ENCODE results near the gene SNPH. TPM values are rescaled to one million over a fixed set of nuclear protein-coding genes. Genes with fewer than 3 reads are reported as not detected.

Gene SNPH
- total RNA-seq, 4 donors from 2014 or later = 1.5 to 2.0 (median 1.7) TPM

GRCh38 chr20:1306316-1307135 lies 40.4 kb downstream of the SNPH start:
- TF ChIP-seq, protein P1, sequence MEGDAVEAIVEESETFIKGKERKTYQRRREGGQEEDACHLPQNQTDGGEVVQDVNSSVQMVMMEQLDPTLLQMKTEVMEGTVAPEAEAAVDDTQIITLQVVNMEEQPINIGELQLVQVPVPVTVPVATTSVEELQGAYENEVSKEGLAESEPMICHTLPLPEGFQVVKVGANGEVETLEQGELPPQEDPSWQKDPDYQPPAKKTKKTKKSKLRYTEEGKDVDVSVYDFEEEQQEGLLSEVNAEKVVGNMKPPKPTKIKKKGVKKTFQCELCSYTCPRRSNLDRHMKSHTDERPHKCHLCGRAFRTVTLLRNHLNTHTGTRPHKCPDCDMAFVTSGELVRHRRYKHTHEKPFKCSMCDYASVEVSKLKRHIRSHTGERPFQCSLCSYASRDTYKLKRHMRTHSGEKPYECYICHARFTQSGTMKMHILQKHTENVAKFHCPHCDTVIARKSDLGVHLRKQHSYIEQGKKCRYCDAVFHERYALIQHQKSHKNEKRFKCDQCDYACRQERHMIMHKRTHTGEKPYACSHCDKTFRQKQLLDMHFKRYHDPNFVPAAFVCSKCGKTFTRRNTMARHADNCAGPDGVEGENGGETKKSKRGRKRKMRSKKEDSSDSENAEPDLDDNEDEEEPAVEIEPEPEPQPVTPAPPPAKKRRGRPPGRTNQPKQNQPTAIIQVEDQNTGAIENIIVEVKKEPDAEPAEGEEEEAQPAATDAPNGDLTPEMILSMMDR (IDR thresholded peaks at IDR 0.05; ENCODE audit: low read depth) = no peak

- TF ChIP-seq, protein P1 (IDR thresholded peaks at IDR 0.05; ENCODE audit: low read depth) = no peak
These were observed 41.1 kb downstream of the SNPH start for GRCh38 chr20:1307171-1307570.

- TF ChIP-seq, protein P1 (IDR thresholded peaks at IDR 0.05; ENCODE audit: low read depth) = no peak
These were observed 41.5 kb downstream of the SNPH start for GRCh38 chr20:1307571-1307971.

DNA sequence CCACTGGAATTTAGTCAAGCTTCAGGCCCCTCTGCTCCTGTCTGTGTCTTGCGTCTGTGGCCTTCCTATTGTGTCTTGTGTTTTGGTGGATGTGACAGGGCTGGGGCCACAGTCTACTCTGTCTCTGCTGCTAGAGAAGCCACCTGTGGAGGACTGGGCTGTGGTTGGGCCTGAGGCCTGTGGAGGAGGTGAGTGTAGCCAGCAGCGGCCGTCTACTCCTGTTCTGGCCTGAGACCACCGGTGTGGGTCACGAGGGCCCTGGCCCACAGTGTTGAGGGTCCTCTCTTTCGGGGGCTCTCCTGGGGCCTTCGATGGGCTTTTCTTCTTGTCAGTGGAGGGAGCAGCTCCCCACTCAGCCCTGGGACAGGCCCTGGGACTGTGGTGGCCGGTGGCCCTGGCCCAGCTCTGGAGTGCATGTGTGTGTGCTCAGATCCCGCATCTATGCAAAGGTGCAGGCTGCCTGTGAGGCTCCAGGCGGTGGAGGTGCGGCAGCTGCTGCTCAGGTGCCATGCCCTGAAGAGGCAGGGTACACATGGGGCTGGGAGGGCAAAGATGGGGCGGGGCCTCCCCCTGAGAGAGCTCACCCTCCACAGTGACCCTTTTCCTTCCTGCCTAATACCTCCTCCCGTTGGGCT lies 42.1 kb downstream of the SNPH start:
- TF ChIP-seq, protein P1 (IDR thresholded peaks at IDR 0.05; ENCODE audit: low read depth) = no peak

DNA sequence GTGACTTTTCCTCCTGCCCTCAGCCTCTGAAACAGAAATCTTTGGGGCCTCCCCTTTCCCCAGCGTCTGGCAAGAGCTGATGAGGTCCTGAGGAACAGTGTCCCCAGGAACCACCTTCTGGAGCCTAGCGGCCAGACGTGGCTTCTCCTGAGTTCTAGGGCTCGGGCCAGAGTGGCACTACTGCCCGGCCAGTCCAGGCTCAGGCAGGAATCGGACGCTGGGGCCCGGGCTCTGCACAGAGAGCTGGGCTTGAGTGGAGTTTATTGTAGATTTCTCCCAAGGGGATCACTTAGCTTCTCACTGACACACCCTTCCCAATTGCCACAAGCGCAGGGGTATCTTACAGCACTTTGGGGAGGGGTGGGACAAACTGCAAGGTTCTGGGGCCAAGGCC lies 42.6 kb downstream of the SNPH start:
- TF ChIP-seq, protein P1 (IDR thresholded peaks at IDR 0.05; ENCODE audit: low read depth) = no peak

GRCh38 chr20:1309439-1309847 lies 43.3 kb downstream of the SNPH start:
- TF ChIP-seq, protein P1 (IDR thresholded peaks at IDR 0.05; ENCODE audit: low read depth) = no peak

DNA sequence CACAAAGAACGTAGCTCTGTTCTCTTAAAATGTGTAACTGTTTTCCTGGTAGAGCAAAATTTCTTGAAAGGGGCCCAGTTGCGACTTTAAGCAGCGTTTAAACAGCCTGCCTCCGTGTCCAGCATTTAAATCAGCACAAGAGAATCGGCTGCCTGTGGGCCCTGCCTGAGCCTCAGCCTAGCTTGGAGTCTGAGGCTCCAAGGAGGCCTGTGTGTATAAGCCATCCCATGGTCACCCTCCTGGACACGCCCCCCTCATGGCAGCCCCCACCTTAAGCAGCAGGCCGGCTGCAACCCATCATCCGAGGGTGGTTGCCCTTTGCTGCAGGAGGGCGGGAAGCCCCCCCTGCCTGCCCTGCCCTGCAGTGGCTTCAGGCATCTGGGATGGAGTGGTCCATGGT lies 44.0 kb downstream of the SNPH start:
- TF ChIP-seq, protein P1 (IDR thresholded peaks at IDR 0.05; ENCODE audit: low read depth) = no peak

Data from subcutaneous adipose tissue (tissue), 4 donors.